Measurements from ENCODE around the gene ZNF516. TPM values are rescaled to one million over a fixed set of nuclear protein-coding genes. Genes with fewer than 3 reads are reported as not detected.

ZNF516 gene
- total RNA-seq, 1 experiment from 2014 or later: 22.6 TPM

DNA sequence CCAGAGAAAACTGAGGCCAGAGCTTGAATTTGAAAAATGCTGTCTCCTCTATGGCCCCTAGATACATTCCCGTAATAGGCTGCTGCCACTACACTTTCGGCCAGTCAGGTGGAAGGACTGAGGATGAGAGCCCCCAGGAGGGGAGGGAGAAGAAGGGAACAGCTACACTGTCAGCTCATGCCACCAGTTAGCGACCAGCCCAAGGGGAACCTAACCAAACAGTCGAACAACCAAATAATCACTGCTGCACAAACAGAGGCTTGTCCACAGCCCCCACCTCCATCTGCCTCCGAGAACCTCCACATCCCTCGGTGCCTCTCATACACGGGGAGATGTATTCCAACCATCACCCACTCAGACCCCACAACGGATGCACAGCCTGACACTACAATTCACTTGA is 7.3 kb downstream of the ZNF516 start:
- H2BK12ac ChIP-seq (ENCODE audit: insufficient read length, low read depth, low read length): no peak overlapping the region
- Mint-ChIP-seq H3K27ac (no peak overlapping the region), H3K36me3 (ENCODE audit: insufficient read depth in 1 of 3, low read depth in 3 of 3) (no peaks in the 10 kb centered on the region; a peak in 2 of 7 replicates), H3K4me1 (peaks cover 60 to 62% of the 10 kb centered on the region in 2 experiments), H3K27me3 (ENCODE audit: low read depth) (peaks cover 36% of the 10 kb centered on the region), H3K4me3 (peak overlapping the region in 1 of 2 experiments; percentile 31; a peak in 2 of 5 replicates), H3K9me3 (no peaks in the 10 kb centered on the region; a peak in 1 of 5 replicates)
- H3K4me1 ChIP-seq (ENCODE audit: insufficient read depth, low read length): peaks cover 16% of the 10 kb centered on the region
- H3K27me3 ChIP-seq (ENCODE audit: insufficient read depth, low read length): no peaks in the 10 kb centered on the region; the same call in 1 of the 2 replicates
- no peaks in the 10 kb centered on the region for H4K20me1 ChIP-seq (ENCODE audit: control insufficient read depth, insufficient read depth, insufficient read length)
- H3K9ac ChIP-seq (ENCODE audit: extremely low read depth, insufficient read length, low read length): no peak overlapping the region
- no peaks in the 10 kb centered on the region for H3K9me3 ChIP-seq (ENCODE audit: control insufficient read depth, low read depth, low read length)
- no peak overlapping the region for H2BK20ac ChIP-seq (ENCODE audit: low read depth, low read length, poor library complexity, severe bottlenecking)
- H3K4ac ChIP-seq (ENCODE audit: low read depth, low read length): no peak overlapping the region
- no peak overlapping the region for H2BK5ac ChIP-seq (ENCODE audit: insufficient read length, low read length)
- no peak overlapping the region for H3K56ac ChIP-seq (ENCODE audit: insufficient read length, low read depth, low read length)
- no peak overlapping the region for H2BK15ac ChIP-seq (ENCODE audit: low read depth, low read length)
- no peak overlapping the region for H4K5ac ChIP-seq (ENCODE audit: insufficient read length, low read depth, low read length)
- H3T11ph ChIP-seq (ENCODE audit: low read length): no peak overlapping the region
- no peak overlapping the region for H2AK5ac ChIP-seq (ENCODE audit: insufficient read length, low read length)
- H3K23me2 ChIP-seq (ENCODE audit: insufficient read length, low read depth, low read length, poor library complexity, severe bottlenecking): peaks cover 16% of the 10 kb centered on the region
- no peak overlapping the region for H3K4me2 ChIP-seq (ENCODE audit: insufficient read depth, insufficient read length, low read length)
- H3K79me1 ChIP-seq (ENCODE audit: insufficient read depth, low read depth, low read length, poor library complexity, severe bottlenecking): peaks cover 2% of the 10 kb centered on the region
- TF ChIP-seq, protein P1, sequence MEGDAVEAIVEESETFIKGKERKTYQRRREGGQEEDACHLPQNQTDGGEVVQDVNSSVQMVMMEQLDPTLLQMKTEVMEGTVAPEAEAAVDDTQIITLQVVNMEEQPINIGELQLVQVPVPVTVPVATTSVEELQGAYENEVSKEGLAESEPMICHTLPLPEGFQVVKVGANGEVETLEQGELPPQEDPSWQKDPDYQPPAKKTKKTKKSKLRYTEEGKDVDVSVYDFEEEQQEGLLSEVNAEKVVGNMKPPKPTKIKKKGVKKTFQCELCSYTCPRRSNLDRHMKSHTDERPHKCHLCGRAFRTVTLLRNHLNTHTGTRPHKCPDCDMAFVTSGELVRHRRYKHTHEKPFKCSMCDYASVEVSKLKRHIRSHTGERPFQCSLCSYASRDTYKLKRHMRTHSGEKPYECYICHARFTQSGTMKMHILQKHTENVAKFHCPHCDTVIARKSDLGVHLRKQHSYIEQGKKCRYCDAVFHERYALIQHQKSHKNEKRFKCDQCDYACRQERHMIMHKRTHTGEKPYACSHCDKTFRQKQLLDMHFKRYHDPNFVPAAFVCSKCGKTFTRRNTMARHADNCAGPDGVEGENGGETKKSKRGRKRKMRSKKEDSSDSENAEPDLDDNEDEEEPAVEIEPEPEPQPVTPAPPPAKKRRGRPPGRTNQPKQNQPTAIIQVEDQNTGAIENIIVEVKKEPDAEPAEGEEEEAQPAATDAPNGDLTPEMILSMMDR (conservative IDR thresholded peaks at IDR 0.05): no peak
- no peak overlapping the region for H3K27ac ChIP-seq (ENCODE audit: insufficient read length, low read depth, low read length)
- no peak overlapping the region for H4K8ac ChIP-seq (replicated peaks; ENCODE audit: insufficient read length, low read depth, low read length)
- WGBS (ENCODE audit: extremely low coverage, insufficient read length, low lambda C conversion rate): no CpG with 5 or more reads among the region's 8 CpGs
- no peak overlapping the region for H3K18ac ChIP-seq (ENCODE audit: insufficient read length, low read depth, low read length)
- DNase-seq: peak; percentile 69
- no peak overlapping the region for H3K23ac ChIP-seq (ENCODE audit: insufficient read length, low read depth, low read length)
- H2AFZ ChIP-seq (ENCODE audit: low read length): no peak overlapping the region
- H3K79me2 ChIP-seq (ENCODE audit: insufficient read depth, low read length): no peaks in the 10 kb centered on the region; the same call in 1 of the 2 replicates
- H3K14ac ChIP-seq (ENCODE audit: insufficient read depth, low read length): no peak overlapping the region
- H4K91ac ChIP-seq (ENCODE audit: insufficient read length, low read depth, low read length): no peak overlapping the region
- no peak overlapping the region for H2BK120ac ChIP-seq (ENCODE audit: low read depth, low read length, poor library complexity, severe bottlenecking)

Data from H9 (cell line).